ENCODE results near the gene MYLK4. TPM values are rescaled to one million over a fixed set of nuclear protein-coding genes. Genes with fewer than 3 reads are reported as not detected.

The MYLK4 gene
- total RNA-seq, 1 donor from 2014 or later, result 1.0 TPM

- peak; percentile 81 for DNase-seq (ENCODE audit: low read depth)
These were observed 16.1 kb downstream of the MYLK4 start for GRCh38 chr6:2734488-2735166.

DNA sequence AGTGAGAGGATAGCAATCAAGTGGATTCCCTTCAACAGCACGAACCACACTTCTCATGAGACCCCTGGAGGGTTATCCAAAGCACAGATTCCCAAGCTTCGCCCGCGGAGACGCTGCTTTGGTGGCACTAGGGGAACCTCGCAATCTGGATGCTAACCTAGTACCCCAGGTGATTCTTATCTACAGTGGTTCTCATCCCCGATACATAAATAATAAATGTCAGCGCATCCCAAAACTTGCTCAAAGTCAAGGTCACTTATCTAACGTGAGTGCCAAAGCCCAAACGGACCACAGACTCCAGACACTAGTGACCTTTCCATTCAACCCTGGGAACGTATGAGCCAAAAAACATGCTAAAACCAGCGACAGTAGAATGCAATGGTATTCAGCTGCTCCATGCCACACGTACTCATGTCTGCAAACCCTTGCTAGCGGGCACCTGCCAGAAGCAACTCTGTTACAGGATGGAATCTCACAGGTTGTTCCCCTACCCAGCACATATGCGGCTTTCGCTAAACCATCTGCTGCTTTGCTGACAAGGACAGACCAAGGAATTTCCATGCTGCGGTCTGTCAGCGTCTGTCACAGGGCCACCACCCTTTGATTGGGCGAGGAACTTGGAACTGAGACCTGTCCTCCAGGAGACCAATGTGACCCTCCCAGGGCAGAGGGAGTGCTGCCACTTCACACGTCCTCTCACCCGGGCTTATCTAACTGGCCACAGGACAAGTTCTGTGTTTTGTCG is 16.8 kb downstream of the MYLK4 start:
- DNase-seq (ENCODE audit: low read depth), result no peak

DNA sequence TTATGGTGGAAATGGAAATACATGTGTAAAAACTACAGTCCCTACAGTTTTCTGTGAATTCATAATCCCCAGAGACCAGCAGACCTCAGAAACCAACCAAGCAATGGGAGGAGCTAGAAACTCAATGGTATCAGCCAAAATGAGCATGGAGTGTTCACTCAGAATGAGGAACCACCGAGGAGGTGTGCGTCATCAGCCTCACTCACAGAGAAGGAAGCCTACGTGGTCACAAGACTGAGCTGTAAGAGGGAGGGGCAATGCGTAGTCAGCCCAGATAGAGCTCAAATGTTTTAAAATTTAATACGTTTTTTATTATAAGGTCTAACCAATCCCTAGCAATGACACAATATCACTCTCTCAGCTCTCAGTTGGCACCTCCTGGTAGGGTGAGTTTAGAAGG is 17.4 kb downstream of the MYLK4 start:
- no peak for DNase-seq (ENCODE audit: low read depth)

DNA sequence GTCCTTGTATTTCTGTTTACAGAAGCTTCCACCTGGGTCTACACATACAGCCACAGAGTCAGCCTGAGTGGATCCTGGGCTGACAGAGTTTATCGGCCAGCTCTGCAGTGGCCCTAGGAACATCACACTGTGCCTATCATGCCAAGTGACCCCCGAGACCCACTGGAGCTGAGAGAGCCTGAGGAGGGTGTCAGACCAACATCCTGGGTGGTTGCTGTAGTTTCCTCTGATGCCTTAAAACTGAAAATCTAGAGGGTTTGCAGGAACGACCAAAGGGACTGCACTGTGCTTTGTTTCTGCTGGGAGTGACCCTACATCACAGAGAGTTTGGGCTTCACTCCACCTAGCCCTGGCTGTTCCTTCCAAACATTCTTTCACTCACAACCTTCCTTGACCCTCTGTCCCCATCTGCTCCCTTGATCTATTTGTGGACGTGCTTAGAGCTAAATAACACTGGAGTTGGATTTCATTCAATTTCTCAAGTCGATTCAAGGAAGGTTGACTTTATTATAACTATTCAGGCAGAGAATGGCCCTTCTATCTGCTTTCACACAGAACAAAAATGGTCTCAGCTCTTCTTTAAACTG is 18.1 kb downstream of the MYLK4 start:
- DNase-seq (ENCODE audit: low read depth), result peak; percentile 51

GRCh38 chr6:2731281-2731909 is 19.3 kb downstream of the MYLK4 start:
- DNase-seq (ENCODE audit: low read depth), result peak; percentile 78

- no peak for DNase-seq (ENCODE audit: low read depth)
These were observed 20.2 kb downstream of the MYLK4 start for GRCh38 chr6:2730353-2731107.

GRCh38 chr6:2729921-2730320 is 20.8 kb downstream of the MYLK4 start:
- DNase-seq (ENCODE audit: low read depth), result no peak

GRCh38 chr6:2725999-2726567 is 24.6 kb downstream of the MYLK4 start:
- no peak for DNase-seq (ENCODE audit: low read depth)

DNA sequence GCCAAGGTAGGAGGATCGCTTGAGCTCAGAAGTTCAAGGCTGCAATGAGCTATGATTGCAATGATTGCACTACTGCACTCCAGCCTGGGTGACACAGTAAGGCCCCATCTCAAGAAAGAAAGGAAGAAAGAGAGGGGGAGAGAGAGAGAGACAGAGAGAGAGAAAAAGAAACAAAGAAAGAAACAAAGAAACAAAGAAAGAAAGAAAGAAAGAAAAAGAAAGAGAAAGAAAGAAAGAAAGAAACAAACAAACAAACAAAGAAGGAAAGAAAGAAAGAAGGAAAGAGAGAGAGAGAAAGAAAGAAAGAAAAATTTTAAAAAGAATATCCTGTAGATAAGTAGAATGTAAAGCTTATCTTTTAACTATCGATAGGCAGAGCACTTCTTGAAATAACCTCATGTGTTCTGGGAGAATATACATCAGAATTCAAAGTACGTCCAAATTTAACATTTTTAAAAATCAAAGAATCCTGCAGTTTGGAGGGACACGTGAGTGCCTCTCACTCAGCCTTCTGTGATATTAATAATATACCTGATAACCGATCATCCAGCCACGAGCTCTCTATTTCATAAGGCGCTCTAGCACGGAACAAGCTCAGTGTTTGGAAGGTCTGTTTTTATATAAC is 25.2 kb downstream of the MYLK4 start:
- no peak for DNase-seq (ENCODE audit: low read depth)

- DNase-seq (ENCODE audit: low read depth), result no peak
These were observed 29.5 kb downstream of the MYLK4 start for GRCh38 chr6:2721219-2721618.

GRCh38 chr6:2719093-2719455 is 31.6 kb downstream of the MYLK4 start:
- no peak for DNase-seq (ENCODE audit: low read depth)

DNA sequence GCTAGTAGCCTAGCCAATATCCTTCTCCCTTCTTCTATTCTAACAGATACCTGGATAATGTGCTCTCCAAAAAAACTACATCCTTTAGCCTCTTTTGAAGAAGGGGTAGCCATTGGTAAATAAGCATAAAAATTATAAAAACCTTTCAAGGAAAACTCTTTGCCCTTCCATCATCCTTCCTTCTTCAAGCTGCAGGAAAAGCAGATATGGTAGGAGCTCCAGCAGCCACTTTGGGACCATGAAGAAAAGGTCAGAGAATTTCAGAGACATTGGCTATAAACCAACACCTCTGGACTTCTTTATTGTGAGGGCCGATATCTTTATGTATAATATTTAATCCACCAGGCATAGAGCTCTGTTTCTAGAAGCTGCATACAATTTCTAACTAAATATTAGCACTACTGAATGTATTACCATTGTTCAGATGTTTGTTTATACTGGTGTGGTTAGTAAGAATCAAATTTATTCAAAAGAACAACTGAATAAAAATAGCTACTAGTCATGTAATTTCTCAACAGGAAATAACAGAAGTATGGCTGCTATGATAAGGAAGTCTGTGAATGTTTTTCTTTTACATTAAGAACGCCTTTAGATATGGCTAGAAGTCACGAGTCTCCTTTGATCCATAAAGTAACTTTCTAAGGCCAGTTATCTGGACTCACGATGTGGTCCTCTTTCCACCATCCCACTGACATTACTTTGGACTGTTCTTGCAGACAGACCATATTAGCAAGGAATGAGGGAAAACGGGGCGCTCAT is 32.2 kb downstream of the MYLK4 start:
- no peak for DNase-seq (ENCODE audit: low read depth)

DNA sequence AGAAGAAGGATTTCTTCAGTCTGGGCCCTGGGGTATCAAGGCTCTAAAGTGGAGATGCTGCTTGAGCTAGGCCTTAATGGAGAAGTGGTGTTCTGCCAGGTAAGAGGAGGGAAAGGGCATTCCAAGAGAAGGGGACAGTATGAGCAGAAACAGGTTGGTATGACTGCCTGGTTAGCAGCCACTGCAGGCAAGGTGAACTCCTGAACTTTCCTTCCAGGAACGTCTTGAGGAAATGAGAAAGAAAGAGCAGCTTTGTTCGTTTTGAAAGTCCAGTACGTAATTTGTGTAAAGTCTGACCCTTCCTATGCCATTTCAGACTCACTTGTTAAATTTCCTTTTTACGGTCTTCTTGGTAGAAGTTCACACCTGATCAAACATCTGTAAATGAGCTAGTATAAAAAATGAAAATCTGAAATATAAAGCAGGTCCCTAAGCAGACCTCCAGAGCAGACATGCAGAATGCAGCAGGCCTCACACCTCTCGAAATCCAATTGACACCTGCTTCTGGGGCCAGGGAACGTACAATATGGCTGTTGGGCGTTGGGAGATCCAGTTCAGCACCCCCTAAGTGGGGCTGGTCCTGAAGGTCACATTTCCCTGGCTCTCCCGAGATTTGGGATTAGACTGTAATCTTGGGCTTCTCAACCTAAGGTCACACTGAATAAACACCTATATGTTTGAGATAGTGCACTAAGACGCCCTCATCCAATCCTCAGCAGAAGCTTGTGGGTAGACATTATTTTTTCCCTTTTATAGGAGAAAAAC is 33.6 kb downstream of the MYLK4 start:
- no peak for DNase-seq (ENCODE audit: low read depth)

DNA sequence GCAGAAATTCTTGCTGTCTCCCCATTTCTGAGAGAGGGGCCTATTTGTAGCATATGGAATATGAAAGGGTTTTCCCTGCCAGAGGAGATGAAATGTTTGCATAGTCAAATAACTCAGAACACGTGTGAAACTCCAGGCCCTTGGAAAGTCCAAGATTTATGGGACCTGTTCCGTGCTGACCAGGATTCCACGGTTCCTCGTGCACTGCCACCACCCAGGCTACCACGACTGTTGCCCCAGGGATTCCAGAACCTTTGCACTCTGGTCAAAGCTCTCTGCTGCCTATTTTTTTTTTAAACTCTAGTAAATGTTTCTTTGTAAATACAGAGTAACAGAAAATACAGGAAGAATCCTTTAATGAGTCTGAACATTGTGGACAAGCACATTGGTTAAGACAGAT is 35.0 kb downstream of the MYLK4 start:
- DNase-seq (ENCODE audit: low read depth), result no peak

DNA sequence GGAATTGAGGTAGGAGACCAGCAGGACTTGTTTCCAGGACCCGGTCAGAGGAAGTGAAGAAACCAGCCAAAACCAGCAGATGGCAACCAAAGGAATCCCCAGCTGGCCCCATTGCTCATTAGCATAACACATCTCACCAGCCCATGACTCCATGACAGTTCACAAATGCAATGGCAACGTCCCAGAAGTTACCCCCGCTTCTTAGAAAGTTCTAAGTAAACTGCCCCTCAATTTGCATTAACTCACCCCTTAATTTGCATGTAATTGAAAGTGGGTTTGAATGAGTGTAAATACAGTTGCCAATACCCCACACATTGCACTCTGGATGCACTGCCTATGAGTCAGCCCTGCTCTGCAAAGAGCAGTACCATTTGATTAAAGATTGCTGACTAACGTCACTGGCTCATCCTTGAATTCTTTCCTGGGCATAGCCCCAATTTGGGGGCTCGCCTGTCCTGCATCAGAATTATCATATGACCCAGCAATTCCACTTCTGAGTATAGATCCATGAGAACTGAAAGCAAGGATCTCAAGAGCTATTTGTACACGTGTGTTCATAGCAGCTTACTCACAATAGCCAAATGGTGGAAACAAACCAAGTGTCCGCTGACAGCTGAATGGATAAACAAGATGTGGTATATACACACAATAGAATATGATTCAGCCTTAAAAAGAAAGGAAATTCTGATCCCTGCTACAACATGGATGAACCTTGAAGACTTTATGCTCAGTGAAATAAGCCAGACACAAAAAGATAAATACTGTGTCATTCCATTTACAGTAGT is 36.4 kb downstream of the MYLK4 start:
- DNase-seq (ENCODE audit: low read depth), result peak; percentile 77

- no peak for DNase-seq (ENCODE audit: low read depth)
These were observed 37.1 kb downstream of the MYLK4 start for GRCh38 chr6:2713473-2714110.

DNA sequence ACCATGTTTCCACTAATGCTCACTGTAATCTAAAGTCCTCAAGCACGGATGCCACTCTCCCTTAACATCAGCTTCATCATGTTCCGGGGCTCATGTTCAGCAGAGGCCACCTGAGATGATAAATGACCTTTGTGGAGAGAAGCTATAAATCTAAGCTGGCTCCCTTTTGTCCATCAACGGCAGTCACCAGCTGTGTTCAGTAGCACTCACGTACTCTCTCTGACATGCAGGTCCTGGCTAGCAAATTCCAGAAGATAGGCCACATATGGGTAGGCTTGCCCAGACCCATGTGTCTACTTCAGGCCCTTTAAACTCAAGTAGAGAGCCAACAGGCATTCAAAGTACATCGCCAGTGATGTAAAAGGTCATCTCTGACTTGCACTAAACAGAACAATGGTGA is 38.6 kb downstream of the MYLK4 start:
- no peak for DNase-seq (ENCODE audit: low read depth)

DNA sequence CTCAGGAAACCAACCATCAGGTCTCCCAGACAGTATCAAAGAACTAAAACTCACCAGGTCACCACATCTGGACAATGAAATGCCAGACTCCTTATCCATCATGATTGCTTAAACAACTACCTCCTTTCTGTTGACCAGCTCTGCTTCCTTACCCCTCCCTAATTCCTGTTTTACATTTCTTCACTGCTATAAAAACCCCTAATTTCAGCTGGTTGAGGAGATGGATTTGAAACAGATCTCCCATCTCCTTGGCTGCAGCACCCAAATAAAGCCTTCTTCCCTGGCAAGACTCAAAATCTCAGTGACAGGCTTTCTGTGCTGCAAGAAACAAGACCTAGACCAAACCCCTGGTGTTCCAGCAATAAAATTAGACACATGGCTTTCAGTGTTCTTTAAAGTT is 40.3 kb downstream of the MYLK4 start:
- DNase-seq (ENCODE audit: low read depth), result no peak

All from renal cortical epithelial cell (primary cell).